Activated T-helper 9 cell treated with anti-CD3 and anti-CD28 coated beads, Interleukin-2, amount 50 U/mL, for 16 hours (primary cell): ENCODE data around the gene IGDCC3.

Experiments
- DNase-seq: peaks from one replicate; pipeline ENCODE4 v3.0.0-alpha.2; 2020; ENCODE audit warnings: low read depth

Gene IGDCC3

GRCh38 chr15:65377976-65378366 is at the start of gene IGDCC3:
Gene IGDCC3, minus strand, starts transcription at chr15:65378002. Its CDS starts 214 bp downstream, at chr15:65377788.
- no peak for DNase-seq

- no peak for DNase-seq
Observed at GRCh38 chr15:65426216-65426853, 48.5 kb upstream of the IGDCC3 start.

GRCh38 chr15:65424683-65425082 is 46.9 kb upstream of the IGDCC3 start:
- DNase-seq: no peak

- DNase-seq: no peak
Observed at GRCh38 chr15:65423976-65424679, 46.3 kb upstream of the IGDCC3 start.

- DNase-seq: no peak
Observed at GRCh38 chr15:65423150-65423975, 45.6 kb upstream of the IGDCC3 start.

- DNase-seq: no peak
Observed at GRCh38 chr15:65421360-65422215, 43.8 kb upstream of the IGDCC3 start.

- DNase-seq: no peak
Observed at GRCh38 chr15:65420975-65421359, 43.2 kb upstream of the IGDCC3 start.

GRCh38 chr15:65418596-65418995 is 40.8 kb upstream of the IGDCC3 start:
- DNase-seq: no peak

GRCh38 chr15:65416845-65417416 is 39.1 kb upstream of the IGDCC3 start:
- DNase-seq: no peak

- no peak for DNase-seq
Observed at GRCh38 chr15:65414841-65415621, 37.2 kb upstream of the IGDCC3 start.

- no peak for DNase-seq
Observed at GRCh38 chr15:65413760-65414144, 36.0 kb upstream of the IGDCC3 start.

- DNase-seq: no peak
Observed at GRCh38 chr15:65413051-65413759, 35.4 kb upstream of the IGDCC3 start.

- DNase-seq: no peak
Observed at GRCh38 chr15:65412556-65412955, 34.8 kb upstream of the IGDCC3 start.

GRCh38 chr15:65411465-65412071 is 33.8 kb upstream of the IGDCC3 start:
- no peak for DNase-seq

GRCh38 chr15:65410972-65411371 is 33.2 kb upstream of the IGDCC3 start:
- DNase-seq: no peak

GRCh38 chr15:65410036-65410435 is 32.2 kb upstream of the IGDCC3 start:
- DNase-seq: no peak

GRCh38 chr15:65409036-65409631 is 31.3 kb upstream of the IGDCC3 start:
- no peak for DNase-seq

GRCh38 chr15:65408324-65409035 is 30.7 kb upstream of the IGDCC3 start:
- DNase-seq: no peak
